Measurements from ENCODE around the gene NME5. TPM values are rescaled to one million over a fixed set of nuclear protein-coding genes. Genes with fewer than 3 reads are reported as not detected.
"Not testable (repeated sequence)": the region's sequence is repeated elsewhere in the genome, so short reads cannot be mapped to it uniquely, and the experiment has no call there.

The NME5 gene
- polyA plus RNA-seq, 6 donors from 2014 or later: not detected

DNA sequence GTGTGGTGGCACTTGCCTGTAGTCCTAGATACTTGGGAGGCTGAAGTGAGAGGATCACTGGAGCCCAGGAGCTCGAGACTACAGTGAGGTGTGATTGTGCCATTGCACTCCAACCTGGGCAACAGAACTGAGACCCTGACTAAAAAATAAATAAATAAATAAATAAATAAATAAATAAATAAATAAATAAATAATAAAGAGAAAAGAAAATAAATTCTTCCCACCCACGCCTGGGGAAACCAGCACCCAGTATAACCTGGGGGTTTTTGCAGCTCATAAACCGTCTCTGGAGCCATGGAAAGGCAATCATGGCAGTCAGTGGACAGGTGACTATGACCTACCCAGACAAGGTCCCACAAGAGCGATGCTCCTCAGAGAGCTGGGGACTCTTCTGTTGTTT is 47.5 kb downstream of the NME5 start:
- no peaks in the 10 kb centered on the region for H3K4me1 Mint-ChIP-seq
- ATAC-seq (ENCODE audit: low read depth in 2 of 2) (no peak), DNase-seq (no peak)
- no peak overlapping the region for H3K27ac Mint-ChIP-seq
- H3K27me3 Mint-ChIP-seq: peaks cover 0 to 4% (median 0%) of the 10 kb centered on the region in 3 donors
- H3K4me3 Mint-ChIP-seq: no peak overlapping the region
- H3K36me3 Mint-ChIP-seq: no peaks in the 10 kb centered on the region
- H3K9me3 Mint-ChIP-seq: no peaks in the 10 kb centered on the region

DNA sequence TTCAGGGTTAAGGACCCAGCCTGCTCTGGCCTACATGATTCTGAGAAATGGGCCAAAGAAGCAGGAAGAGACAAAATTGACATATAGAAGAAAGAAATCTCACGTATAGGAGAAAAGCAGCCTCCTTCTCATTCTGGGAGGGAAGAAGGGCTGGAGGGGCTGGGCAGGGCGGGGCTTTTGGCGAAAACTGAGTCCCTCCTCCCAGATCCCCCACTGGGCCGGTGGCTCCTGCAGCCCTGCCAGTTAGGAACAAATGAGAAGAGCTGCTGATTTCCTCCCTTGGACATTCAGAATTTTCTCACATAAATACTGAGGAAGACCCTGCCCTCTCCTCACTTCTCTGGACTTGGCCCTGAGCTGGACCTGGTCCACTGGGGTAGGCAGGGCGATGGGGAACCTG is 55.5 kb downstream of the NME5 start, which contains the start of gene WNT8A:
TSS of gene WNT8A (plus strand) at position 332 of the 400 bp plus-strand sequence. CDS start 95 bp downstream, outside the sequence.
- Mint-ChIP-seq H3K27me3 (no peaks in the 10 kb centered on the region), H3K4me3 (no peak within 1 kb of the TSS), H3K9me3 (no peaks in the 10 kb centered on the region), H3K4me1 (peaks cover 0 to 16% (median 4%) of the 10 kb centered on the region in 3 donors), H3K36me3 (no peaks in the 10 kb centered on the region), H3K27ac (no peak within 1 kb of the TSS)
- DNase-seq (no peak), ATAC-seq (ENCODE audit: low read depth in 2 of 2) (no peak)

DNA sequence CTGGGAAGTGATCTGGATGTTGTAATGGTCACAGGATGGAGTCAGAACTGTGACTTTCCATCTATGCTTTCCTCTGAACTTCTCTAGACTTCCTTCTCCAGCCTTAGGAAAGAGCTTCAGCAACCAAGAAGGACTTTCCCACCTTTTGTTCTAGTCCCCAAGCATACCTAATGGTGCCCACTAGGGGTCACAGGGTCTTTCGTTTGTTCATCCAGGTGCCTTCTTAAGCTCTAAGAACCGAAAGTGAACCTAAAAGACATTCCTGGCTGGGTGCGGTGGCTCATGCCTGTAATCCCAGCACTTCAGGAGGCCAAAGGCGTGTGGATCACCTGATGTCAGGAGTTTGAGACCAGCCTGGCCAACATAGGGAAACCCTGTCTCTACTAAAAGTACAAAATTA is 57.2 kb downstream of the NME5 start:
- ATAC-seq (ENCODE audit: low read depth in 2 of 2): no peak
- Mint-ChIP-seq H3K4me3 (no peak overlapping the region), H3K4me1 (peaks cover 0 to 16% (median 4%) of the 10 kb centered on the region in 3 donors), H3K27me3 (no peaks in the 10 kb centered on the region), H3K36me3 (no peaks in the 10 kb centered on the region), H3K9me3 (no peaks in the 10 kb centered on the region), H3K27ac (no peak overlapping the region)
- DNase-seq: no peak

DNA sequence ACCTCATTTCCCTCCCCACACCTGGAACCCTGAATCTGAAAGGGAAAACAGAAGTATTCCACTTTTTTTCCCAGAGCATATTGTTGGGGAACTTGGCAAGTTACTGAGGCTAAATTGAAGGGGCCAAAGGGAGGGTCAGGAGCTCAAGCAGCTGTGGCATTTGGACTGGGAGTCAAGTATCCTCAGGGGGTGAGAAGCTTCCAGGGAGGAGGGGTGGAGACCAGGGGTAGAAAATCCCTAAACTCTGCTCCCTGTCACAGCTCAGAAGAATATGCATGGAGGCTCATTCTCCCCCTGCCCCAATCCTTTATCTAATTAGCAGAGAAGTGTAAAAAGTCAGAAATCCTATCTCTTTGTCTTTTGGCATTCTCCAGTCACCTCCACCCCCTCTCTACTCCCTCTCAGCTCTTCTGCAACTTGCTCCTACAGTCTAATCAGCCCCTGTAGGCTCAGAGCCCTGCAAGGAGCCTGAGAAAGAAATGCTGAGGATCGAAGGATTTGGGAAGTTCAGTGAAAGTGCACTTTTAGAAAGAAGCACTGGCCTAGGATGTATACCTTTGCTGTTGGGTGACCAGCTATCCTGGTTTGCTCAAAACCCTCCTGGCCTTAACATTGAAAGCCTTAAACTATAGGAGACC is 61.1 kb downstream of the NME5 start:
- ATAC-seq (ENCODE audit: low read depth in 2 of 2): no peak
- H3K27ac Mint-ChIP-seq: no peak overlapping the region
- no peak for DNase-seq
- H3K27me3 Mint-ChIP-seq: no peaks in the 10 kb centered on the region
- no peaks in the 10 kb centered on the region for H3K9me3 Mint-ChIP-seq
- peaks cover 0 to 16% (median 4%) of the 10 kb centered on the region in 3 donors for H3K4me1 Mint-ChIP-seq
- no peaks in the 10 kb centered on the region for H3K36me3 Mint-ChIP-seq
- H3K4me3 Mint-ChIP-seq: no peak overlapping the region

DNA sequence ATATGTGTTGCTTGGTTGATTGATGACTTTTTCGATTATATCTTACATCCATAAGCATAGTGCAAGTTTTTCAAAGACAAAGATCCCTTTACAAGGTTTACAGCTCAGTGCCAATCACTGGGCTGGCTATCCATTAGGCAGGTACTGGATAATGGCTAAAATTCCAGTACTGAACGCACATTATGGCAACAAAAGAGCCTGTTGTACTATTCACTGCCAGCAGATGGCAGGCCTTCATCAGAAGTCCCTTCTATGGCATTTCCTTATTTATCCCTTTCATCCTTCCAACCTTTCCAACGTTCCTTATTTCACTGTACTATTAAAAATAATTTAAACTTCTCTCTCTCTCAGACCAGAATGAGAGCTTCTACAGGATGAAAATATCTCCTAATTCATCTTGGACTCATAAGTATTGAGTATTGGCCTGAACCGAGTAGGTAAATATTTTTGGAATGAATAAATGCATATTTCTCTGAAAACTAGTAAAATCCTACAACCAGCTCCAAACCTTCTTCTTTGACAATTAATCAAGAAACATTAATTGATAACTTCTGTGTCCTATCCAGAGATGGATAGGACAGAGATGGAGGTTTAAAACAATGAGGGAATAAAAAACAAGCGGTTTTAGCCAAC is 62.0 kb downstream of the NME5 start:
- H3K27ac Mint-ChIP-seq: no peak overlapping the region

DNA sequence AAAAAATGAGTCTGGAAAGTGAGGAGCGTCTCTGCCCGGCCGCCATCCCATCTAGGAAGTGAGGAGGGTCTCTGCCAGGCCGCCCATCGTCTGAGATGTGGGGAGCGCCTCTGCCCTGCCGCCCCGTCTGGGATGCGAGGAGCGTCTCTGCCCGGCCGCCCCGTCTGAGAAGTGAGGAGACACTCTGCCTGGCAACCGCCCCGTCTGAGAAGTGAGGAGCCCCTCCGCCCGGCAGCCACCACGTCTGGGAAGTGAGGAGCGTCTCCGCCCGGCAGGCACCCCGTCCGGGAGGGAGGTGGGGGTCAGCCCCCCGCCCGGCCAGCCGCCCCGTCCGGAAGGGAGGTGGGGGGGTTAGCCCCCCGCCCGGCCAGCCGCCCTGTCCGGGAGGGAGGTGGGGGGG is 69.2 kb downstream of the NME5 start:
- not testable (repeated sequence) for DNase-seq; ATAC-seq (ENCODE audit: low read depth in 2 of 2); H3K4me1 Mint-ChIP-seq; H3K9me3 Mint-ChIP-seq; H3K36me3 Mint-ChIP-seq; H3K27me3 Mint-ChIP-seq
- Mint-ChIP-seq H3K4me3 (peak overlapping the region in 1 of 8 donors; percentile 22), H3K27ac (peak overlapping the region in 1 of 6 donors; percentile 75)

More for the DNA sequence above, 62.0 kb downstream of the NME5 start:
- H3K4me3 Mint-ChIP-seq: no peak overlapping the region
- no peaks in the 10 kb centered on the region for H3K9me3 Mint-ChIP-seq
- peak; percentile 38 for DNase-seq
- H3K27me3 Mint-ChIP-seq: no peaks in the 10 kb centered on the region
- ATAC-seq (ENCODE audit: low read depth in 2 of 2): no peak
- peaks cover 0 to 16% (median 4%) of the 10 kb centered on the region in 3 donors for H3K4me1 Mint-ChIP-seq
- H3K36me3 Mint-ChIP-seq: no peaks in the 10 kb centered on the region

DNA sequence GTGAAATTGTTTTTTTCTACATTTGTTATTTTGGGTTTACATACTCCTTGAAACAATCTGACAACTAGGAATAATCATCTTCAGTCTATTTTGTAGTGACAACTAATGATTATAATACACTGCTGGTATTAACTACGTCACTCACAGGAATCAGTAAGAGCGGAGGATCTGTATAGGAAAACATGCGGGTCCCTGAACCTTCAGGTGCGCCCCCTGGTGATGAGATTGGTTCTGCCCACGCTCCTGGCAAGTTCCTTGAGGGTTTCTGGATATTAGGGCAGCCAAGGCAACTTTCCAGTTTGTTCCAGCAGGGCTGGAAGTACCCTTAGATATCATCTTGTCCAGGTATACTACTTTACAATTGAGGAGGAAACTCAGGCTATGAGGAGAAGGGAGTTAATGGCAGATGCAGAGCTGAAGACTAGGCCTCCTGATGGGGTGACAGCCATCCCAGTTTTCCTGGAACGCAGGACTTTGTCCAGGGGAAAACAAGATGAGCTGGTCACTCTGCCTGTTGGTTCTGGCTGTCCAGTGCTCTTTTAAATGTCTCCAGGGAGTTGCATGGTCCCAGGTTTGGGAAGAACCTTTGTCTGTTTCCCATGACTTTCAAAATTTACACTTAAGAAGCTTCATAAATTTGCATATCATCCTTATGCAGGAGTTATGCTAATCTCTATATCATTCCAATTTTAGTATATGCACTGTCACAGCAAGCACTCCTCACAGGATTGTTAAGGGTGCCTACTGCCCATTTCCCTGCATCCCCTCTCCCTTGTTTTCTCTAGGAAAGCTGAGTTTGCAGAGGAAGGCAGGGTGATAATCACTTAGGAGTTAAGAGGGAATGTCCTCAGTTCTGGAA is 70.3 kb downstream of the NME5 start:
- H3K9me3 Mint-ChIP-seq: no peaks in the 10 kb centered on the region
- H3K4me1 Mint-ChIP-seq: peaks cover 4 to 6% (median 6%) of the 10 kb centered on the region in 3 donors
- no peak overlapping the region for H3K27ac Mint-ChIP-seq
- H3K4me3 Mint-ChIP-seq: no peak overlapping the region
- peaks cover 0 to 10% (median 6%) of the 10 kb centered on the region in 3 donors for H3K27me3 Mint-ChIP-seq
- DNase-seq (peak; percentile 57), ATAC-seq (ENCODE audit: low read depth in 2 of 2) (peak; percentile 73 to 75)
- no peaks in the 10 kb centered on the region for H3K36me3 Mint-ChIP-seq

DNA sequence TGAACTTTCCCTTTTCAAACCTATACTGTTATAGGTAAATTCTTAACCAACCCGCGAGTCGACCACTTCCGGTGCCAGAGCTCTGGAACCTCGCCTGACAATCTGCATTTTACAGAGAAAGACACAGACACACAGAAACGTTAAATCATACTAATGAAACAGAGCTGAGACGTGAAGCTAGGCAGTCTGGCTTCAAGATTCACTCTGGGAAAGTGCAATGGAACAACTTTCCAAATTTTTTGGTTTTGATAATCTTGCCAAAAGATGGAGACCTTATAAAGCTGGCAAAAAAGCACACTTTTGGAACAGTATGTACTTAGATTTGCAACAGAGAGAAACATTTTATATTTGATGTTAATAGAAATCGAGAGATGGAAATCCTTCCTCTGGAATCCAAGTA is 71.3 kb downstream of the NME5 start:
- no peak for ATAC-seq (ENCODE audit: low read depth in 2 of 2)
- H3K27ac Mint-ChIP-seq: no peak overlapping the region
- no peaks in the 10 kb centered on the region for H3K36me3 Mint-ChIP-seq
- no peaks in the 10 kb centered on the region for H3K9me3 Mint-ChIP-seq
- H3K4me1 Mint-ChIP-seq: peaks cover 4 to 6% (median 6%) of the 10 kb centered on the region in 3 donors
- no peak for DNase-seq
- no peak overlapping the region for H3K4me3 Mint-ChIP-seq
- H3K27me3 Mint-ChIP-seq: peaks cover 0 to 10% (median 6%) of the 10 kb centered on the region in 3 donors

Other genes with a start within 250 kb of the NME5 start
- 1 to 10 TPM in 1 of 6 donors, under 1 TPM in 5; 0.19 to 1.0 (median 0.56) TPM for gene PKD2L2, start 250.0 kb downstream of the NME5 start, polyA plus RNA-seq (ENCODE audit: low read depth in 6 of 6)
- gene FAM13B, start 106.3 kb downstream of the NME5 start, polyA plus RNA-seq (ENCODE audit: low read depth in 6 of 6): 10 to 100 TPM; 34.6 to 50.7 (median 41.0) TPM
- not detected for gene WNT8A, start 55.4 kb downstream of the NME5 start, polyA plus RNA-seq (ENCODE audit: low read depth in 6 of 6)
- gene BRD8, start 39.2 kb upstream of the NME5 start, polyA plus RNA-seq (ENCODE audit: low read depth in 6 of 6): 10 to 100 TPM; 11.2 to 38.2 (median 26.2) TPM
- not detected for gene KIF20A, start 39.7 kb upstream of the NME5 start, polyA plus RNA-seq (ENCODE audit: low read depth in 6 of 6)
- gene CDC23, start 73.9 kb upstream of the NME5 start, polyA plus RNA-seq (ENCODE audit: low read depth in 6 of 6): 10 to 100 TPM; 12.6 to 26.0 (median 14.1) TPM
- not detected for gene GFRA3, start 135.2 kb upstream of the NME5 start, polyA plus RNA-seq (ENCODE audit: low read depth in 6 of 6)
- under 1 TPM in 1 of 6 donors, not detected in 5; 0.48 TPM for gene CDC25C, start 192.4 kb upstream of the NME5 start, polyA plus RNA-seq (ENCODE audit: low read depth in 6 of 6)
- 10 to 100 TPM; 24.2 to 37.9 (median 30.7) TPM for gene FAM53C, start 198.8 kb upstream of the NME5 start, polyA plus RNA-seq (ENCODE audit: low read depth in 6 of 6)
- gene KDM3B, start 213.3 kb upstream of the NME5 start, polyA plus RNA-seq (ENCODE audit: low read depth in 6 of 6): 10 to 100 TPM in 5 of 6 donors, 1 to 10 TPM in 1; 3.9 to 29.2 (median 18.3) TPM

Measured in naive B cell (primary cell).